Measurements from ENCODE around the gene MEGF6.
"Not testable (repeated sequence)": the region's sequence is repeated elsewhere in the genome, so short reads cannot be mapped to it uniquely, and the experiment has no call there.

Gene MEGF6

DNA sequence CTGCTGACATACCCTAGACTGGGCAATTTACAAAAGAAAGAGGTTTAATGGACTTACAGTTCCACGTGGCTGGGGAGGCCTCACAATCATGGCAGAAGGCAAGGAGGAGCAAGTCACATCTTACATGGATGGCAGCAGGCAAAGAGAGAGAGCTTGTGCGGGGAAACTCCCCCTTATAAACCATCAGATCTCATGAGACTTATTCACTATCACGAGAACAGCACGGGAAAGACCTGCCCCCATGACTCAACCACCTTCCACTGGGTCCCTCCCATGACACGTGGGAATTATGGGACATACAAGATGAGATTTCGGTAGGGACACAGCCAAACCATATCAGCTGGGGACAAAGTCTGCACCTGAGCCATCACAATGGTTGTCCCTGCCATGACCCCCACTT lies 35.8 kb downstream of the MEGF6 start:
- DNase-seq (ENCODE audit: low read depth) = not testable (repeated sequence)

GRCh38 chr1:3573500-3573899 lies 37.8 kb downstream of the MEGF6 start:
- no peak for DNase-seq (ENCODE audit: low read depth)

- DNase-seq (ENCODE audit: low read depth) = not testable (repeated sequence)
These were observed 38.7 kb downstream of the MEGF6 start for GRCh38 chr1:3572638-3573037.

GRCh38 chr1:3571263-3571662 lies 40.0 kb downstream of the MEGF6 start:
- no peak for DNase-seq (ENCODE audit: low read depth)

GRCh38 chr1:3570066-3570986 lies 41.0 kb downstream of the MEGF6 start:
- DNase-seq (ENCODE audit: low read depth) = no peak

- DNase-seq (ENCODE audit: low read depth) = no peak
These were observed 41.9 kb downstream of the MEGF6 start for GRCh38 chr1:3569436-3569835.

- no peak for DNase-seq (ENCODE audit: low read depth)
These were observed 42.4 kb downstream of the MEGF6 start for GRCh38 chr1:3568815-3569435.

- no peak for DNase-seq (ENCODE audit: low read depth)
These were observed 44.1 kb downstream of the MEGF6 start for GRCh38 chr1:3566951-3567804.

- DNase-seq (ENCODE audit: low read depth) = no peak
These were observed 45.1 kb downstream of the MEGF6 start for GRCh38 chr1:3566003-3566885.

DNA sequence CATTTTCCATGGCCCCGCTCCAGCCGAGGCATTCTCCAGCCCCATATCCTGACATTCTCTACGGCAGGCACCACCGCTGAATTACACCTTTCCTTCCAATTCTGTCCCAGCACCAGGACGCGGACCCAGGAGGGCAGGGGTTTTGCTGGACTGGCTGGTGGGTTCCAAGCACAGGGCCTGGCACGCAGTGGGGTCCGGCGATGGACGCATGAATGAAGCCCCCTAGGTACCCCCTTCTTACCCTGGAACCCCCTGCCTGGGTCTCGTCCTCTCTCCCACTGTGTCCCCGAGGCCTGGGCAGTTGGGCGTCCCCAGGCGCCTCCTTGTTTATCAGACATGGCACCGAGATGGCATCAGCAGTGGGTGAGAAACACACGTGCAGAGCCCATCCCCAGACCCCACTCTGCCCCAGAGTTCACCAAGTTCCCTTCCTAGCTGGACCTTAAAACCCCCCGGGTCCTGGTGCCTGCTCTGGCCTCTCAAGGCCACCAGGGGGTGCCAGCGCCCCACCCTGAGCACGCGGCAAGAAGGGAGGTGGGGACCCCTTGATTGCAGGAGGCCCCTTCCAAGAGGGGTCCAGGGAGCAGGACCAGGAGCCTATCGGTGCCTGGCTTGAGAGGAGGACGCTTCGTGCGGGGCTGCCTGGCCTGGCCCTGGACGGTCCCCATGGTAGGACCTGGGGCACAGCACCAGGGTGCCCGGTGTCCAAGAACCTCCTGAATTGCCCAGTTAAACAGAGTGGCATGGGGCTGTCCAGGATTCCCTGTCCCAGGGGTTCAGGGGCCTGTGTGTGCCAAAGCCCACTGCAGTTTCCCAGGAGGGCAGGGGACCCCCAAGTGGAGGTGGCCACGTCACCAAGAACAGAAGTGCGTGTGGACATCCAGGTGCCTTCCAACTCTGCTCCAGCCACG lies 46.1 kb downstream of the MEGF6 start:
- DNase-seq (ENCODE audit: low read depth) = no peak

GRCh38 chr1:3563610-3564009 lies 47.7 kb downstream of the MEGF6 start:
- DNase-seq (ENCODE audit: low read depth) = no peak

GRCh38 chr1:3563125-3563524 lies 48.2 kb downstream of the MEGF6 start:
- DNase-seq (ENCODE audit: low read depth) = no peak

GRCh38 chr1:3562712-3563111 lies 48.6 kb downstream of the MEGF6 start:
- no peak for DNase-seq (ENCODE audit: low read depth)

GRCh38 chr1:3561702-3562101 lies 49.6 kb downstream of the MEGF6 start:
- no peak for DNase-seq (ENCODE audit: low read depth)

- DNase-seq (ENCODE audit: low read depth) = no peak
These were observed 50.3 kb downstream of the MEGF6 start for GRCh38 chr1:3560981-3561380.

DNA sequence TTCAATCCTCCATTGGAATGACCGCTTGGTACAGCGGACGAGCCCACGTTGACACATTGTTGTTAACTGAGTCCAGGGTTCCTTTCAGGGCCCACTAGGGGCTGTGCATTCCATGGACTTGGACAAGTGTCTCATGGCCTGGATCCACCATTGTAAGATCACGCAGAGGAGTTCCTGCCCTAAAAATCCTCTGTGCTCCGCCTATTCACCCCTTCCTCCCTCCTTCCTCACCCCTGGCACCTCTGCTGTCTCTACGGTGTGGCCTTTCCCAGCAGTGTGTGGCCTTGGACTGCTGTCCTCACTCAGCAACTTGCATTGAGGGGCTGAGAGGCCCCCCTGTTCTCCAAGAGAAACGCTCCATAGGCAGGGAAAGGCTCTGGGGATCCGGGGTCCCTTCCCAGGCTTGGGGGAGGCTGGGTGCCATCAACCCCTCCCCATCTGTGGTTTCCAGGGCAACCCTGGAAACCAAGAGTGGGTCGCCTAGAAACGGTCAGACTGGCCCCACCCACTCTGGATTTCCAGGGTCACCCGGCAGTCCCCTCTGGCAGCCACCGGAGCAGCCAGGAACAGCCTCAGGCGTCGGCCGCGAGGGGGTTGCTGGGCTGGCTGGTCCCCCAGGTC lies 50.9 kb downstream of the MEGF6 start:
- DNase-seq (ENCODE audit: low read depth) = no peak

GRCh38 chr1:3558036-3558726 lies 53.1 kb downstream of the MEGF6 start:
- no peak for DNase-seq (ENCODE audit: low read depth)

DNA sequence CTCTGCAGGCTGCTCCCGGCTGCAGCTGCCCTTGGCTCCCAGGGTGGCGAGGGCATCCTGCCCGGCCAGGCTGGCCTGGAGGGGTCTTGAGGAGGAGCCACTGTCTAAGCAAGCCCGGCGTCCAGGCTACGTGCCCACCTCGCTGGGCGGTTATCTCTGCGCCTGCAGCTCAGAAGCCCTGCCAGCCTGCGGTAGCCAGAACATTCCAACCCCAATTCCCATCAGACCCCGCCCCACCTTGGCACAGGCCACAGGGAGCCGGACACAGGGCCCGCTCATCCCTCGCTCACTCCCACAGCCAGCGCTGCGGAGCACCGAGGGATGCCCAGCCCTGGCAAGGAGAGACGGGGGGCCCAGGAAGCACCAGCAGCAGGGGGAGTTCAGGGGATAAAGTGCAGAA lies 53.9 kb downstream of the MEGF6 start:
- DNase-seq (ENCODE audit: low read depth) = no peak

- DNase-seq (ENCODE audit: low read depth) = no peak
These were observed 55.0 kb downstream of the MEGF6 start for GRCh38 chr1:3556336-3556735.
